UCSD-AML1 (cell line): ENCODE data around the gene MRRF.
A peak's percentile ranks its signal among the peaks of the same experiment; 100 is the strongest.

Experiments used
- DNase-seq: peaks from one replicate; lab custom pipeline; 2025; ENCODE audit not compliant: unreplicated experiment; lab: John Stamatoyannopoulos, UW

The MRRF gene

GRCh38 chr9:122377241-122378164 lies 112.8 kb downstream of the MRRF start:
- DNase-seq: no peak

- DNase-seq: no peak
Observed at GRCh38 chr9:122378236-122378635, 113.6 kb downstream of the MRRF start.

- DNase-seq: peak; percentile 34
Observed at GRCh38 chr9:122379340-122379739, 114.7 kb downstream of the MRRF start.

- DNase-seq: no peak
Observed at GRCh38 chr9:122380293-122380692, 115.6 kb downstream of the MRRF start.
